GM23338 (cell line): ENCODE measurements around the gene CA12. TPM values are rescaled to one million over a fixed set of nuclear protein-coding genes. Genes with fewer than 3 reads are reported as not detected.
A peak's percentile ranks its signal among the peaks of the same experiment; 100 is the strongest.

Experiments
- ATAC-seq: fragments of 200-7000 bp; cut with Tn5 transposase; 3 replicates; pipeline ENCODE4 v1.9.1; 2020
- DNase-seq: peaks from one replicate; pipeline ENCODE4 v3.0.0-alpha.2; 2015; ENCODE audit warnings: low spot score
- H2AFZ ChIP-seq: fragments of 200-600 bp; sonication (generic); 2 replicates; pipeline ENCODE4 v1.8.0; 2016; ENCODE audit warnings: antibody characterized with exemption, mild to moderate bottlenecking, moderate library complexity
- H3F3A ChIP-seq: fragments of 200-600 bp; sonication (generic); replicated peaks from 2 replicates; pipeline ENCODE4 v1.8.0; 2017; ENCODE audit warnings: antibody characterized with exemption, mixed run types, low read depth
- H3K27ac ChIP-seq: fragments of 200-600 bp; sonication (generic); 2 replicates; pipeline ENCODE4 v1.6.1; 2016; ENCODE audit warnings: low read depth
- H3K27me3 ChIP-seq: fragments of 200-600 bp; sonication (generic); 2 replicates; pipeline ENCODE4 v1.8.0; 2016; ENCODE audit warnings: mild to moderate bottlenecking, mixed run types, moderate library complexity; ENCODE audit not compliant: insufficient read depth
- H3K36me3 ChIP-seq: fragments of 200-600 bp; sonication (generic); 2 replicates; pipeline ENCODE4 v1.8.0; 2016; ENCODE audit warnings: mild to moderate bottlenecking; ENCODE audit not compliant: insufficient read depth
- H3K4me1 ChIP-seq: fragments of 200-600 bp; sonication (generic); 2 replicates; pipeline ENCODE4 v1.8.0; 2016; ENCODE audit warnings: mild to moderate bottlenecking, moderate library complexity; ENCODE audit not compliant: insufficient read depth
- H3K4me2 ChIP-seq: fragments of 200-600 bp; sonication (generic); 2 replicates; pipeline ENCODE4 v1.7.1; 2017; ENCODE audit warnings: mixed run types
- H3K4me3 ChIP-seq: fragments of 200-600 bp; sonication (generic); 2 replicates; pipeline ENCODE4 v1.6.1; 2016; ENCODE audit warnings: mixed run types
- H3K79me2 ChIP-seq: fragments of 200-600 bp; sonication (generic); replicated peaks from 2 replicates; pipeline ENCODE4 v1.8.0; 2017; ENCODE audit warnings: mild to moderate bottlenecking; ENCODE audit not compliant: insufficient read depth
- H3K9me2 ChIP-seq: fragments of 200-600 bp; sonication (generic); 2 replicates; pipeline ENCODE4 v1.8.0; 2017; ENCODE audit not compliant: insufficient read depth
- H4K20me1 ChIP-seq: fragments of 200-600 bp; sonication (generic); replicated peaks from 2 replicates; pipeline ENCODE4 v1.8.0; 2017; ENCODE audit warnings: mild to moderate bottlenecking; ENCODE audit not compliant: insufficient read depth
- H3K27ac Mint-ChIP-seq: 2 replicates; pipeline ENCODE4 v1.8.0; 2020; ENCODE audit warnings: inconsistent platforms, mild to moderate bottlenecking, moderate library complexity, mixed read lengths
- H3K27me3 Mint-ChIP-seq: 3 replicates; pipeline ENCODE4 v1.8.0; 2022; ENCODE audit warnings: low read depth, mild to moderate bottlenecking, moderate library complexity, mixed read lengths, inconsistent platforms; ENCODE audit not compliant: insufficient read depth, poor library complexity
- H3K36me3 Mint-ChIP-seq: 3 replicates; pipeline ENCODE4 v1.8.0; 2021; ENCODE audit warnings: low read depth, mild to moderate bottlenecking, inconsistent platforms, moderate library complexity, mixed read lengths
- H3K4me1 Mint-ChIP-seq: 3 replicates; pipeline ENCODE4 v1.8.0; 2020; ENCODE audit warnings: mild to moderate bottlenecking, inconsistent platforms, mixed read lengths
- H3K4me3 Mint-ChIP-seq: 3 replicates; pipeline ENCODE4 v1.8.0; 2021; ENCODE audit warnings: moderate library complexity, mild to moderate bottlenecking, inconsistent platforms, mixed read lengths
- H3K9me3 Mint-ChIP-seq: 3 replicates; pipeline ENCODE4 v1.8.0; 2020; ENCODE audit warnings: moderate library complexity, mild to moderate bottlenecking, inconsistent platforms, mixed read lengths
- CTCF ChIP-seq, 2 experiments: fragments of 200-600 bp in 1 of 2; sonication (generic) in 1 of 2; conservative IDR thresholded peaks; 2 replicates each; pipeline versions ENCODE4 v1.5.1 to v1.6.1; 2016 to 2017; ENCODE audit warnings: antibody characterized with exemption in 2 of 2, low read depth in 2 of 2, mild to moderate bottlenecking in 2 of 2, moderate library complexity in 1 of 2
- EZH2 ChIP-seq: fragments of 200-600 bp; sonication (generic); IDR thresholded peaks from one replicate; pipeline ENCODE4 v1.8.0; 2017; ENCODE audit warnings: antibody characterized with exemption, mild to moderate bottlenecking, low read depth; ENCODE audit not compliant: unreplicated experiment
- JUNB ChIP-seq: IDR thresholded peaks from one replicate; pipeline ENCODE4 v1.6.1; 2016; ENCODE audit warnings: antibody characterized with exemption; ENCODE audit not compliant: unreplicated experiment
- POLR2AphosphoS5 ChIP-seq: IDR thresholded peaks from 2 replicates; pipeline ENCODE4 v1.6.1; 2016; ENCODE audit warnings: antibody characterized with exemption, low read depth
- REST ChIP-seq: IDR thresholded peaks from one replicate; pipeline ENCODE4 v1.6.1; 2018; ENCODE audit warnings: antibody characterized with exemption; ENCODE audit not compliant: unreplicated experiment
- STAT1 ChIP-seq: IDR thresholded peaks from one replicate; pipeline ENCODE4 v1.6.1; 2016; ENCODE audit warnings: antibody characterized with exemption; ENCODE audit not compliant: unreplicated experiment
- ZNF114 ChIP-seq: fragments of 250-450 bp; sonication (Bioruptor Pico); IDR thresholded peaks from 2 replicates; pipeline ENCODE4 v1.5.0; 2020; ENCODE audit warnings: mild to moderate bottlenecking, moderate library complexity
- ZNF331 ChIP-seq: fragments of 250-450 bp; sonication (Bioruptor Pico); IDR thresholded peaks from 2 replicates; pipeline ENCODE4 v1.5.0; 2020; ENCODE audit warnings: low read depth, mild to moderate bottlenecking, moderate library complexity
- polyA plus RNA-seq: library from polyadenylated mRNA; unstranded; fragments of >200 nt; fragmentation: Nextera tagmentation; extraction: Ambion mirVana; gene quantifications from 2 replicates; pipeline ENCODE4 v1.2.1, GENCODE V29; 2016
- total RNA-seq: library from RNA; depleted of rRNA; stranded (reverse); fragments of >200 nt; shearing (Covaris generic); gene quantifications from 2 replicates; pipeline ENCODE4 v1.2.3, GENCODE V29; 2014
- TF ChIP-seq, protein P1 (sequence below): fragments of 250-450 bp; sonication (Bioruptor Pico); IDR thresholded peaks from 2 replicates; pipeline ENCODE4 v1.5.0; 2020; ENCODE audit warnings: mild to moderate bottlenecking, moderate library complexity

Gene CA12
- total and polyA plus RNA-seq, 2 experiments from 2014 or later = 2.9 to 5.2 TPM

DNA sequence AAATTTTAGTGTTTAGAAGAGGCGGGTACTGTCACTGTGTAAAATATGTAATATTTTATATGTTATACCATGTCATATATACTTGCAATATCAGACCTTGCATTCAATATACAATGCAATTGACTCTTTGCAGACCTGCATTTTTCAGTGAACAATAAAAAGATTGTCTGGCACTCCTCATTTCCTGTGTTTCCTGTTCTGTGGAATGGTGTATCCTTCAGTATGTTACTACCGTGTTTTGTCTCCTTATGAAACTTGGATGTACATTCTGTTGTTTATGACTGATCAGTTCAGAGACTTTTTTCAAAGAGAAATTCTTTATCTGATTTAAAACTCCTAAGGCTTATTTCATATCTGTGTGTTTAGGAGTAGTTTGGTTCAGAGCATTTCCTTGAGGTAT is 72.7 kb downstream of the CA12 start (continued):
- TF ChIP-seq, protein P1, sequence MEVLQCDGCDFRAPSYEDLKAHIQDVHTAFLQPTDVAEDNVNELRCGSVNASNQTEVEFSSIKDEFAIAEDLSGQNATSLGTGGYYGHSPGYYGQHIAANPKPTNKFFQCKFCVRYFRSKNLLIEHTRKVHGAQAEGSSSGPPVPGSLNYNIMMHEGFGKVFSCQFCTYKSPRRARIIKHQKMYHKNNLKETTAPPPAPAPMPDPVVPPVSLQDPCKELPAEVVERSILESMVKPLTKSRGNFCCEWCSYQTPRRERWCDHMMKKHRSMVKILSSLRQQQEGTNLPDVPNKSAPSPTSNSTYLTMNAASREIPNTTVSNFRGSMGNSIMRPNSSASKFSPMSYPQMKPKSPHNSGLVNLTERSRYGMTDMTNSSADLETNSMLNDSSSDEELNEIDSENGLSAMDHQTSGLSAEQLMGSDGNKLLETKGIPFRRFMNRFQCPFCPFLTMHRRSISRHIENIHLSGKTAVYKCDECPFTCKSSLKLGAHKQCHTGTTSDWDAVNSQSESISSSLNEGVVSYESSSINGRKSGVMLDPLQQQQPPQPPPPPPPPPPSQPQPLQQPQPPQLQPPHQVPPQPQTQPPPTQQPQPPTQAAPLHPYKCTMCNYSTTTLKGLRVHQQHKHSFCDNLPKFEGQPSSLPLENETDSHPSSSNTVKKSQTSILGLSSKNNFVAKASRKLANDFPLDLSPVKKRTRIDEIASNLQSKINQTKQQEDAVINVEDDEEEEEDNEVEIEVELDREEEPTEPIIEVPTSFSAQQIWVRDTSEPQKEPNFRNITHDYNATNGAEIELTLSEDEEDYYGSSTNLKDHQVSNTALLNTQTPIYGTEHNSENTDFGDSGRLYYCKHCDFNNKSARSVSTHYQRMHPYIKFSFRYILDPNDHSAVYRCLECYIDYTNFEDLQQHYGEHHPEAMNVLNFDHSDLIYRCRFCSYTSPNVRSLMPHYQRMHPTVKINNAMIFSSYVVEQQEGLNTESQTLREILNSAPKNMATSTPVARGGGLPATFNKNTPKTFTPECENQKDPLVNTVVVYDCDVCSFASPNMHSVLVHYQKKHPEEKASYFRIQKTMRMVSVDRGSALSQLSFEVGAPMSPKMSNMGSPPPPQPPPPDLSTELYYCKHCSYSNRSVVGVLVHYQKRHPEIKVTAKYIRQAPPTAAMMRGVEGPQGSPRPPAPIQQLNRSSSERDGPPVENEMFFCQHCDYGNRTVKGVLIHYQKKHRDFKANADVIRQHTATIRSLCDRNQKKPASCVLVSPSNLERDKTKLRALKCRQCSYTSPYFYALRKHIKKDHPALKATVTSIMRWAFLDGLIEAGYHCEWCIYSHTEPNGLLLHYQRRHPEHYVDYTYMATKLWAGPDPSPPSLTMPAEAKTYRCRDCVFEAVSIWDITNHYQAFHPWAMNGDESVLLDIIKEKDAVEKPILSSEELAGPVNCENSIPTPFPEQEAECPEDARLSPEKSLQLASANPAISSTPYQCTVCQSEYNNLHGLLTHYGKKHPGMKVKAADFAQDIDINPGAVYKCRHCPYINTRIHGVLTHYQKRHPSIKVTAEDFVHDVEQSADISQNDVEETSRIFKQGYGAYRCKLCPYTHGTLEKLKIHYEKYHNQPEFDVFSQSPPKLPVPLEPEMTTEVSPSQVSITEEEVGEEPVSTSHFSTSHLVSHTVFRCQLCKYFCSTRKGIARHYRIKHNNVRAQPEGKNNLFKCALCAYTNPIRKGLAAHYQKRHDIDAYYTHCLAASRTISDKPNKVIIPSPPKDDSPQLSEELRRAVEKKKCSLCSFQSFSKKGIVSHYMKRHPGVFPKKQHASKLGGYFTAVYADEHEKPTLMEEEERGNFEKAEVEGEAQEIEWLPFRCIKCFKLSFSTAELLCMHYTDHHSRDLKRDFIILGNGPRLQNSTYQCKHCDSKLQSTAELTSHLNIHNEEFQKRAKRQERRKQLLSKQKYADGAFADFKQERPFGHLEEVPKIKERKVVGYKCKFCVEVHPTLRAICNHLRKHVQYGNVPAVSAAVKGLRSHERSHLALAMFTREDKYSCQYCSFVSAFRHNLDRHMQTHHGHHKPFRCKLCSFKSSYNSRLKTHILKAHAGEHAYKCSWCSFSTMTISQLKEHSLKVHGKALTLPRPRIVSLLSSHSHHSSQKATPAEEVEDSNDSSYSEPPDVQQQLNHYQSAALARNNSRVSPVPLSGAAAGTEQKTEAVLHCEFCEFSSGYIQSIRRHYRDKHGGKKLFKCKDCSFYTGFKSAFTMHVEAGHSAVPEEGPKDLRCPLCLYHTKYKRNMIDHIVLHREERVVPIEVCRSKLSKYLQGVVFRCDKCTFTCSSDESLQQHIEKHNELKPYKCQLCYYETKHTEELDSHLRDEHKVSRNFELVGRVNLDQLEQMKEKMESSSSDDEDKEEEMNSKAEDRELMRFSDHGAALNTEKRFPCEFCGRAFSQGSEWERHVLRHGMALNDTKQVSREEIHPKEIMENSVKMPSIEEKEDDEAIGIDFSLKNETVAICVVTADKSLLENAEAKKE = no peak
- no peak for TF ChIP-seq CTCF (conservative IDR thresholded peaks at IDR 0.05; ENCODE audit: low read depth in 2 of 2)
- no peak for TF ChIP-seq ZNF331 (CRISPR knock-in tag)
- TF ChIP-seq STAT1 = no peak
- TF ChIP-seq POLR2AphosphoS5 = no peak
- no peak for TF ChIP-seq EZH2
- TF ChIP-seq ZNF114 (CRISPR knock-in tag) = no peak

- Mint-ChIP-seq H3K4me3 (no peak overlapping the region), H3K4me1 (peaks cover 30% of the 10 kb centered on the region), H3K27ac (no peak overlapping the region), H3K9me3 (peaks cover 3% of the 10 kb centered on the region; the same call in 2 of the 3 replicates), H3K36me3 (peaks cover 3% of the 10 kb centered on the region; the same call in 2 of the 3 replicates), H3K27me3 (peaks cover 2% of the 10 kb centered on the region)
- no peaks in the 10 kb centered on the region for H3K36me3 ChIP-seq
- no peak overlapping the region for H3K27ac ChIP-seq
- no peaks in the 10 kb centered on the region for H3K9me2 ChIP-seq
- no peaks in the 10 kb centered on the region for H4K20me1 ChIP-seq
- no peak overlapping the region for H3K4me3 ChIP-seq
- H3F3A ChIP-seq = no peaks in the 10 kb centered on the region
- no peak overlapping the region for H2AFZ ChIP-seq
- TF ChIP-seq CTCF (conservative IDR thresholded peaks at IDR 0.05; ENCODE audit: low read depth in 2 of 2) (0 out of 4 replicates have a peak, but pooled peaks of 1 of the 2 experiments have one; percentile 7), EZH2 (no peak), JUNB (no peak), ZNF114 (CRISPR knock-in tag) (no peak), REST (no peak)
- no peak overlapping the region for H3K4me2 ChIP-seq
- peak; percentile 84 for ATAC-seq
- no peaks in the 10 kb centered on the region for H3K79me2 ChIP-seq
- H3K27me3 ChIP-seq = no peaks in the 10 kb centered on the region
- peaks cover 22% of the 10 kb centered on the region for H3K4me1 ChIP-seq
- peak; percentile 42 for DNase-seq
Observed at GRCh38 chr15:63308491-63308890, 73.2 kb downstream of the CA12 start.
